GM10266 (cell line): ENCODE data around the gene THADA.

Experiments
- DNase-seq: peaks from one replicate; pipeline ENCODE4 v3.0.0; 2012; ENCODE audit errors: extremely low spot score
- TF ChIP-seq, protein P1 (sequence below): IDR thresholded peaks from 2 replicates; pipeline ENCODE4 v1.5.1; 2012; ENCODE audit warnings: mild to moderate bottlenecking, low read depth; ENCODE audit not compliant: control insufficient read depth, insufficient read depth; ENCODE audit errors: missing control alignments

Gene THADA

DNA sequence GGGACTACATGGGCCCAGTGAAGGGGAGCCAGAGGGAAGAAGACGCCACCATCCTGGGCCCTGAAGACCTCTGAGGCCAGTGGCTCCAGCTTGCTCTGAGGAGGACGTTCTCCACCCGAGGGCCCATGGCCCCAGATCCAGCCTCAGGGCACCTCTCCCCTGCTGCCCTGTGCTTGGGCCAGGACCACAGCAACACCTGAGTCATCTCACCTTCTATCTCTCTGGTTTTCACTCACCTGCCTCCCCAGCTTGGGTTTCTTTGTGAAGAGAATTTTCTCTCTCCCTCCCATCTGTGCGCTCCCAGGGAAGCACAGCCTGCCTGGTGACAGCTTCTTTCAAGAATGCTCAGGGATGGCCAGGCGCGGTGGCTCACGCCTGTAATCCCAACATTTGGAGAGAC, 389.2 kb downstream of the THADA start:
- TF ChIP-seq, protein P1, sequence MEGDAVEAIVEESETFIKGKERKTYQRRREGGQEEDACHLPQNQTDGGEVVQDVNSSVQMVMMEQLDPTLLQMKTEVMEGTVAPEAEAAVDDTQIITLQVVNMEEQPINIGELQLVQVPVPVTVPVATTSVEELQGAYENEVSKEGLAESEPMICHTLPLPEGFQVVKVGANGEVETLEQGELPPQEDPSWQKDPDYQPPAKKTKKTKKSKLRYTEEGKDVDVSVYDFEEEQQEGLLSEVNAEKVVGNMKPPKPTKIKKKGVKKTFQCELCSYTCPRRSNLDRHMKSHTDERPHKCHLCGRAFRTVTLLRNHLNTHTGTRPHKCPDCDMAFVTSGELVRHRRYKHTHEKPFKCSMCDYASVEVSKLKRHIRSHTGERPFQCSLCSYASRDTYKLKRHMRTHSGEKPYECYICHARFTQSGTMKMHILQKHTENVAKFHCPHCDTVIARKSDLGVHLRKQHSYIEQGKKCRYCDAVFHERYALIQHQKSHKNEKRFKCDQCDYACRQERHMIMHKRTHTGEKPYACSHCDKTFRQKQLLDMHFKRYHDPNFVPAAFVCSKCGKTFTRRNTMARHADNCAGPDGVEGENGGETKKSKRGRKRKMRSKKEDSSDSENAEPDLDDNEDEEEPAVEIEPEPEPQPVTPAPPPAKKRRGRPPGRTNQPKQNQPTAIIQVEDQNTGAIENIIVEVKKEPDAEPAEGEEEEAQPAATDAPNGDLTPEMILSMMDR = no peak
- no peak for DNase-seq

DNA sequence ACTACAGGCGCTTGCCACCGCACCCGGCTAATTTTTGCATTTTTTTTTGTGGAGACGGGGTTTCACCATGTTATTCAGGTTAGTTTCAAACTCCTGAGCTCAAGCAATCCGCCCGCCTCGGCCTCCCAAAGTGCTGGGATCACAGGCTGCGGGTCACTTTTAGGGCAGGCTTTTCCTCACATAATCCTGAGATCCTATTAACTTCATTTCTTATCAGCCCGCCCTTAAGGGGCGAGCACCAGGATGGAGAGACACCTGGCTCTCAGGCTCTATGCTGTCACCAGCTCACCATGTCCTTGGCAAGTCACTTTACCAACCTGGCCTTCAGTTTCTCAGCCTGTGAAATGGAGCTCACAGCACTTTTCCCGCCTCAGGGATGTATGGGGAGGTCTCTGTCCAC, 392.5 kb downstream of the THADA start:
- TF ChIP-seq, protein P1 = no peak
- DNase-seq = no peak

DNA sequence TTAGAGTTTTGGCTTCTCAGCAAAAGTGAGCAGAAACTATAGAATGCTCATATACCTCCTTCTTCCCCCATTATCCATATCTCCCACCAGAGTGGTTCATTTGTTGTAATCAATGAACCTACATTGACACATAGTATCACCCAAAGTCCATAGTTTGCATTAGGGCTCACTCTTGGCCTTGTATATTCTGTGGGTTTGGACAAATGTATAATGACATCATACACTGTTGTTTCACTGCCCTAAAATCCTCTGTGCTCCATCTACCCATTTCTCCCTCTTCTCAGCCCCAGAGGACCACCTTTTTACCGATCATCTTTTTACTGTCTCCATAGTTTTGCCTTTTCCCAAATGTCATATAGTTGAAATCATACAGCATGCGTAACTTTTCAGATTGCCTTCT, 393.5 kb downstream of the THADA start:
- no peak for DNase-seq
- TF ChIP-seq, protein P1 = no peak

DNA sequence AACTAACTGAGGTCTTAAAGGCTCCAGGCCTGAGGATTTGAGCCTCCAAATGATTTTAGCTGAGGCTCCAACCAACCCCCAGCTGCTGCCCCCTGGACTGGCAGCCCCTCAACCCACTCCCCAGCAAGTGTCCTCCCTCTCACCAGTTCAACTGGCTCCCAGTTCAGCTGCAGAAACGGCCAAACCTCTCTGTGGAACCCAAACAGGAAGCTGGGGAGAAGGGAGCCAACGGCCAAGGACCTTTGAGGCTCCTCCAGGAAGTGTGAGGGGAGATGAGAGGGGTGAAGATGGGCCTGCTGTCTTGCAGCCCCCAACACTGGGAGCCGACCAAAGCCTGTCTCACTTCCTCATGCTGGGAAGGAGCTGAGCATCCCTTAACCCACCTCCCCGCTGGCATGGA, 394.3 kb downstream of the THADA start:
- TF ChIP-seq, protein P1 = no peak
- no peak for DNase-seq

DNA sequence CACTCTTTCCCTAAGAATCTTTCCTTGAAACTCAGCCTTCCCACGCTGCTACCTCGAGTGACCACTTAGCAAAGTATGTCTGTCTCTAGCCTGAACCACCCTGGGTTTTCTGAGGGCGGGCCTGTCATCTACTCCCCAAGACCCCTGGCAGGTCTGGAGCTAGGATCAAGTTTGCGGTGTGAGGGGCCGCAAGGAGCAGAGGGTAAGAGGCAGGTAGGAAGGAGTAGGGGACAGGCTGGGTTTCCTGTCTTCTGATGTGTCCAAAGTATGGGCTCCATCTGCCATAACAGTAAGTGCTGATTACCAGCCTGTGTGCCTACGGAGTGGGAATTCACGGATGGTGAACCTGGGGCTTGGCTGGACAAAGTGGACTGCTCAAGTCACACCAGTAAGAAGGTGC, 394.8 kb downstream of the THADA start:
- DNase-seq = no peak
- TF ChIP-seq, protein P1 = no peak

DNA sequence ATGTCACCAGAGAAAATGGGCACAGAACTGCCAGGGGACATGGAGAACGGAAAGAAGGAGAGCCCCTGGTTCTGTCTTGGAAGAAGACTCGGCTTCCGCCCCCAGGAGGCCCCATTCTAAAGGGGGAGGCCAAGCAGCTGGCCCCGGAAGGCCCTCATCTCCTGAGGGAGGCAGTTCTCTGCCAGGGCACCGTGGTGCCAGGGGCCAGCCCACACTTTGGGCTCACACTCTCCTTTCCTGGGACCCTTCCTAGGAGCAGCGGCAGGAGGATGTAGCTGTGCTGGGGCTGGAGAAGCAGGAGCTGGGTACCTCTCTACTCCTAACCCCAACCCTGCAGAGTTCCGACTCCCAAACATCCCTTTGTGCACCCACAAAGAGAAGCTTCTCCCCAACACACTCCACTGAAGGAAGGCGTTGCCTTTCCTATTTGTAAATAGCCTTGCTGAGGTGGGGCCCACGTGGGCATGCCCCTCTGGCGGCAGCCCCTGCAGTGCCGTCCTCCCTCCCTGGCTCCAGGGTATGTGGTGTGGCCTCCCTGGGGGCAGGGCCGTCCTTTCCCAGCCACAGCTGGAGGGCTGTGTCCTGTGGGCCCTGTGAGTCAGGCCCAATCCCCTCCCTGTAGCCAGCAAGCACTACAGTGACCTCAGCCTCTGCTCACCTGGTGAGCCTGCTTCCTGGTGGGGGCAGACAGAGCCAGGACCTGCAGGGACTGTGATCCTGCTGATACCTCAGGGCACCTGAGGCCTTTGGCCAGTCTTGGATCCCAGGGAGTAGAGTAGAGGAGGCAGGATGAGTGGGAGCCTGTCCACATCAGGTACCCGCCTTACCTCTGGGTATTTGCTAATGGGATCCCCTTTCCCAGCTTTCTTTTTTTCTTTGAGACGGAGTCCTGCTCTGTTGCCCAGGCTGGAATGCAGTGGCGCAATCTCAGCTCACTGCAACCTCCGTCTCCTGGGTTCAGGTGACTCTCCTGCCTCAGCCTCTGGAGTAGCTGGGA, 396.0 kb downstream of the THADA start:
- TF ChIP-seq, protein P1 = no peak
- DNase-seq = no peak

DNA sequence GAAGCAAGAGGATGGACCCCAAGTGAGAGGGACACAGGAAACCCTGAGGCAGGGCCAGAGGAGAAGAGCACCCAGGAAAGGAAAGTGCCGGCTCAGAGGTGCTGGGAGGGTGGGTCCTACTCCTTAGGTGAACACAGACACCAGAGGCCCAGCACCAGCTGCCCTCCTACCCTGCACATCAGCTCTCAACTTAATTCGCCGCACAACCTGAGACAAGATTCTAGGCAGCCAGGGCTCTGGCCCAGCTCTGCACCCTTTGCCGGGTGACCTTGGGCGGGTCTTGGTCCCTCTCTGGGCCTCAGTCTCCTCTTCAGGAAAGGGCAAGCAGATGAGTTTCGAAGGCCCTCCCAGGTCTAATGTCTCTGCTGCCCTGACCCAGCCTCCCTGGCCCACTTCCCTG, 397.6 kb downstream of the THADA start:
- TF ChIP-seq, protein P1 = no peak
- no peak for DNase-seq
